ENCODE results near the gene WWTR1. TPM values are rescaled to one million over a fixed set of nuclear protein-coding genes. Genes with fewer than 3 reads are reported as not detected.

WWTR1 gene
- total and polyA plus RNA-seq, 2 of the 4 experiments (the other 2 are of a cell fraction) = 38.9 to 65.3 TPM

- no TSS peak for BruUV-seq (replicated peaks)
- H4K5ac ChIP-seq (ENCODE audit: low read depth, low read length) = peak overlapping the region; percentile 22; the same call in 1 of the 2 replicates
- no peak overlapping the region for H3K56ac ChIP-seq (ENCODE audit: extremely low read depth, insufficient read depth, low read length)
- 100% methylated on average over 1 of the region's 12 CpGs; no CpG with 5 or more reads in 1 of the 2 experiments for WGBS, 2 experiments (ENCODE audit: extremely low coverage in 2 of 2, insufficient read length in 1 of 2)
- peaks cover 8% of the 10 kb centered on the region for H3K4me1 ChIP-seq (ENCODE audit: control insufficient read depth, insufficient read depth, low read length)
- peak overlapping the region in 1 of 2 experiments; percentile 50; a peak in 1 of 4 replicates for H4K8ac ChIP-seq (ENCODE audit: low read depth in 2 of 2, low read length in 2 of 2)
- ChIA-PET POLR2A (ENCODE audit: unreplicated experiment) (no interaction called here), CTCF (no interaction called here)
- peak overlapping the region; percentile 21; the same call in 1 of the 3 replicates for H2BK15ac ChIP-seq (ENCODE audit: low read depth, low read length)
- no peak overlapping the region for H4K91ac ChIP-seq (ENCODE audit: insufficient read depth, low read depth, low read length)
- H3K27me3 ChIP-seq (ENCODE audit: control insufficient read depth, insufficient read depth, low read length) = no peaks in the 10 kb centered on the region
- H3K14ac ChIP-seq (replicated peaks; ENCODE audit: low read depth, low read length) = peak overlapping the region; percentile 70
- no peaks in the 10 kb centered on the region for H4K20me1 ChIP-seq (ENCODE audit: insufficient read depth, low read length)
- DNase-seq (no peak), ATAC-seq (ENCODE audit: low read depth) (no peak)
- H3K4me2 ChIP-seq (ENCODE audit: low read depth, low read length) = no peak overlapping the region
- H3K79me1 ChIP-seq (ENCODE audit: low read depth in 1 of 2, low read length in 2 of 2) = no peaks in the 10 kb centered on the region
- H3K27ac ChIP-seq (ENCODE audit: insufficient read depth, low read length) = peak overlapping the region; percentile 41; the same call in 1 of the 2 replicates
- no peak overlapping the region for H3K4me3 ChIP-seq (ENCODE audit: insufficient read depth, low read depth, low read length)
- peak overlapping the region; percentile 58 for H3K4ac ChIP-seq (ENCODE audit: low read depth, low read length)
- dilution Hi-C loops (cut with HindIII; ENCODE audit: low sequenced_read_pairs, unreplicated experiment) = no loop called here
- in situ Hi-C loops (cut with MboI; ENCODE audit: low sequenced_read_pairs) = loop anchor here (25.0 kb wide), 2 partner anchors 589 to 739 kb away; no protein-coding TSS in a partner anchor
- peak overlapping the region; percentile 65; the same call in 1 of the 2 replicates for H2BK120ac ChIP-seq (ENCODE audit: low read depth, low read length)
- no peak for TF ChIP-seq RFX5 (IDR thresholded peaks at IDR 0.05; ENCODE audit: low read depth, low read length)
- H3K9ac ChIP-seq (ENCODE audit: low read depth, low read length) = no peak overlapping the region
- H3K23ac ChIP-seq (ENCODE audit: low read depth, low read length) = 0 out of 2 replicates have a peak overlapping the region, but pooled peaks have one; percentile 25
- peak overlapping the region; percentile 55; the same call in 1 of the 2 replicates for H3K18ac ChIP-seq (ENCODE audit: low read depth, low read length)
- intact Hi-C loops (cut with micrococcal nuclease) = loop anchor here (5.0 kb wide), 1 partner anchor 44 kb away; the partner anchor contains the start of gene WWTR1
- no peak overlapping the region for H2BK5ac ChIP-seq (ENCODE audit: low read depth, low read length, poor library complexity, severe bottlenecking)
- no peak overlapping the region for H2AK9ac ChIP-seq (replicated peaks; ENCODE audit: low read depth, low read length, poor library complexity)
- H2BK20ac ChIP-seq (ENCODE audit: low read depth, low read length) = peak overlapping the region; percentile 52; the same call in 1 of the 2 replicates
- no peaks in the 10 kb centered on the region for H3K36me3 ChIP-seq (ENCODE audit: control insufficient read depth, insufficient read depth, low read length)
- peaks cover 7% of the 10 kb centered on the region for H3K9me1 ChIP-seq (ENCODE audit: insufficient read depth, low read length)
- peak overlapping the region; percentile 31; the same call in 1 of the 2 replicates for H2AK5ac ChIP-seq (ENCODE audit: low read depth, low read length)
- H3K9me3 ChIP-seq (ENCODE audit: control insufficient read depth, insufficient read depth, low read length) = peaks cover 9% of the 10 kb centered on the region
- H2AFZ ChIP-seq (replicated peaks; ENCODE audit: low read length, poor library complexity) = no peak overlapping the region
Measured at GRCh38 chr3:149701206-149701976, 43.6 kb upstream of the WWTR1 start.

All from IMR-90 (cell line).